Testis (tissue), 3 donors: ENCODE measurements around the gene TSC22D1. TPM values are rescaled to one million over a fixed set of nuclear protein-coding genes. Genes with fewer than 3 reads are reported as not detected.

Experiments used
- DNase-seq: peaks from one replicate; pipeline ENCODE4 v3.0.0-alpha.2; 2019
- H3K27ac ChIP-seq, 2 donors: fragments of 200-600 bp; sonication (generic); one replicate each; pipeline ENCODE4 v1.5.1; 2019
- H3K27me3 ChIP-seq: fragments of 200-600 bp; sonication (generic); one replicate; pipeline ENCODE4 v1.5.1; 2019
- H3K36me3 ChIP-seq: fragments of 200-600 bp; sonication (generic); one replicate; pipeline ENCODE4 v1.5.1; 2017; ENCODE audit warnings: low read depth; ENCODE audit errors: missing control alignments
- H3K4me1 ChIP-seq: fragments of 200-600 bp; sonication (generic); one replicate; pipeline ENCODE4 v1.5.1; 2019
- H3K4me3 ChIP-seq, 2 donors: fragments of 200-600 bp; sonication (generic); one replicate each; pipeline ENCODE4 v1.5.1; 2017 to 2019
- H3K9me3 ChIP-seq: fragments of 200-600 bp; sonication (generic); one replicate; pipeline ENCODE4 v1.5.1; 2017
- CTCF ChIP-seq, 3 experiments: fragments of 450-650 bp in 2 of 3; fragments of 200-600 bp in 1 of 3; sonication (generic) in 1 of 3; IDR thresholded peaks; one replicate each; pipeline ENCODE4 v1.5.1; 2016 to 2019; ENCODE audit warnings: antibody characterized with exemption in 3 of 3, mild to moderate bottlenecking in 2 of 3, moderate library complexity in 1 of 3
- POLR2A ChIP-seq: fragments of 450-650 bp; IDR thresholded peaks from one replicate; pipeline ENCODE4 v1.6.1; 2017; ENCODE audit warnings: antibody characterized with exemption, mild to moderate bottlenecking, moderate library complexity
- WGBS, 2 donors: methylation state at CpG; one replicate each; pipeline ENCODE4 v1.1.5; 2018; 5-methylcytosine and 5-hydroxymethylcytosine counted together
- intact Hi-C: fragments of 100-400 bp; cut with DNase I; formaldehyde crosslinking; loops from one replicate; pipeline ENCODE4 v1.15.1; 2023; ENCODE audit warnings: low total_unique reads
- polyA plus RNA-seq: library from polyadenylated mRNA; stranded (reverse); fragments of 350-450 nt; fragmentation: Illumina TruSeq; extraction: RNeasy Lipid Tissue Mini Kit (QIAGEN cat#74804); gene quantifications from one replicate; pipeline ENCODE4 v1.2.3, GENCODE V29; 2014; ENCODE audit warnings: low read depth, low replicate concordance; ENCODE audit not compliant: insufficient read depth
- total RNA-seq, 2 donors: library from RNA; depleted of rRNA; stranded (reverse); fragments of >200 nt; gene quantifications; one replicate each; pipeline ENCODE4 v1.2.3, GENCODE V29; 2016

The TSC22D1 gene
- total and polyA plus RNA-seq, 3 donors from 2014 or later, result 189 to 227 (median 193) TPM

GRCh38 chr13:44402899-44403445 lies 173.2 kb downstream of the TSC22D1 start:
- H3K4me1 ChIP-seq, result peaks cover 9% of the 10 kb centered on the region
- H3K9me3 ChIP-seq, result no peaks in the 10 kb centered on the region
- intact Hi-C loops, result no loop called here
- TF ChIP-seq POLR2A (no peak), CTCF (IDR thresholded peaks at IDR 0.05) (no peak)
- no peak overlapping the region for H3K27ac ChIP-seq
- H3K36me3 ChIP-seq, result no peaks in the 10 kb centered on the region
- 90 to 92% methylated on average over 13 of the region's 13 CpGs for WGBS, 2 donors
- H3K27me3 ChIP-seq, result no peaks in the 10 kb centered on the region
- no peak for DNase-seq
- no peak overlapping the region for H3K4me3 ChIP-seq

- Histone ChIP-seq H3K4me3 (no peak overlapping the region), H3K36me3 (no peaks in the 10 kb centered on the region), H3K4me1 (peaks cover 21% of the 10 kb centered on the region), H3K27ac (no peak overlapping the region), H3K9me3 (no peaks in the 10 kb centered on the region), H3K27me3 (no peaks in the 10 kb centered on the region)
- TF ChIP-seq CTCF (IDR thresholded peaks at IDR 0.05) (no peak), POLR2A (no peak)
- WGBS, 2 donors, result 39 to 51% methylated on average over 2 of the region's 2 CpGs
- intact Hi-C loops, result no loop called here
- no peak for DNase-seq
These were observed 174.6 kb downstream of the TSC22D1 start for GRCh38 chr13:44401577-44401976.

DNA sequence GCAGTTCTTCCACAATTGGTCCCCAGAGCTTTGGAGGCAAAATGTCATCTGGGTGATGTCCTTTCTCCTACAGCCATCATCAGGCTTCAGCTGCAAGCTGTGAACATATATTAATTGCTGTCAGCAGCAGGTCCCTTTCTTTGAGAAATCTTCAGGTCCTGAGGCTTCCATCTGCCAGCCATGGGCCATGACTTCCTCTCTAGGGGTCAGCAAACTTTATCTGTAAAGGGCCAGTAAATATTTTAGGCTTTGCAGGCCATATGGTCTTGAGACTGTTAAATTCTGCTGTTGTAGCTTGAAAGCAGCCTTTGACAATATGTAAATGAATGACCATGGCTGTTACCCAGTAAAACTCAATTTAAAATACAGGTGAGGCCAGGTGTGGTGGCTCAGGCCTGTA lies 175.4 kb downstream of the TSC22D1 start:
- H3K27ac ChIP-seq, result no peak overlapping the region
- no peaks in the 10 kb centered on the region for H3K36me3 ChIP-seq
- intact Hi-C loops, result no loop called here
- no peaks in the 10 kb centered on the region for H3K9me3 ChIP-seq
- H3K4me1 ChIP-seq, result peaks cover 22% of the 10 kb centered on the region
- no peak overlapping the region for H3K4me3 ChIP-seq
- TF ChIP-seq CTCF (IDR thresholded peaks at IDR 0.05), result no peak
- no peak for TF ChIP-seq POLR2A
- DNase-seq, result no peak
- H3K27me3 ChIP-seq, result no peaks in the 10 kb centered on the region

DNA sequence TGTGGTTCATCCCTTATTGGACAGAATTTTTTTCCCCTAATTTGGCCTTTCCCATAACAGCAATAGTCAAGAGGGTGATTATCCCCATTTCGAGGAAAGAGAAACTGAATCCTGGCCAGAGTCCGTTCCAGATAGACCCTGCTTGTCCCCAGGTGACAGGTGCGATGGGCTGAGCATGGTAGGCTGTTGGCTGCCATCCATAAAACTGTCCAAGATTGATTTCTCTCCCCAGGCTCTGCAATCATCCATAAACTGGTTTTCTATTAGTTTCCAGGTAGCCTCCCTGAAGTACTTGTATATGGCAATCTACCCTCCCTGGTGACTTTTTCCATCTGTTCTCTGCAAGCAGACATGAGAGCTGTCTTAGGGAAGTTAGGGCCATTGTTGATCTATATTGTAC lies 177.1 kb downstream of the TSC22D1 start:
- H3K27me3 ChIP-seq, result no peaks in the 10 kb centered on the region
- no peak overlapping the region for H3K4me3 ChIP-seq
- intact Hi-C loops, result no loop called here
- H3K27ac ChIP-seq, result no peak overlapping the region
- peaks cover 13% of the 10 kb centered on the region for H3K4me1 ChIP-seq
- no peaks in the 10 kb centered on the region for H3K36me3 ChIP-seq
- WGBS, 2 donors, result 95 to 96% methylated on average over 3 of the region's 3 CpGs
- no peak for TF ChIP-seq POLR2A
- no peak for TF ChIP-seq CTCF (IDR thresholded peaks at IDR 0.05)
- H3K9me3 ChIP-seq, result no peaks in the 10 kb centered on the region
- DNase-seq, result no peak

DNA sequence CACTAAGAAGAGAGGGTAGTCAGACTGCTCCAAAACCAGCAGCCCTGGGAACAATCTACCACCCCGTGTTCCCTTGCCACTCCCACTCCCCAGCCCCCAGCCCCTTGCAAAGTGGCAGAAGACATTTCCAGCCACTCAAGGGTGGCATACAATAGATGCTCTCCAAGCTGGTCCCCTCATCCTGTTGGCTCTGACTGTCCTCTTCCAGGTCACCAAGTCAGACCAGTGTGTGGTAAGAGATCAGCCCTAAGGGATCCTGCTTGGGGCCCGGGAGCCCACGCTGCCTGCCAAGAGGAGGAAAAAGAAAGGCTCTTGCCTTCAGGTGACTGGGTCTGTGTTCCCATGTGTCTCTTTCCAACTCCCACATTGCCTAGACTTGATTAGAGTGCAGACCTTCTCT lies 177.5 kb downstream of the TSC22D1 start:
- Histone ChIP-seq H3K36me3 (no peaks in the 10 kb centered on the region), H3K4me1 (peaks cover 14% of the 10 kb centered on the region), H3K4me3 (no peak overlapping the region), H3K27me3 (no peaks in the 10 kb centered on the region), H3K9me3 (no peaks in the 10 kb centered on the region), H3K27ac (no peak overlapping the region)
- no peak for DNase-seq
- TF ChIP-seq POLR2A (no peak), CTCF (IDR thresholded peaks at IDR 0.05) (no peak)
- 90 to 92% methylated on average over 3 of the region's 3 CpGs for WGBS, 2 donors
- intact Hi-C loops, result no loop called here
